WTC11 (cell line): Measurements from ENCODE around the gene TRMU.

Source experiments
- CTCF ChIP-seq: fragments of 200-600 bp; IDR thresholded peaks from 2 replicates; pipeline ENCODE4 v1.8.0; 2022; ENCODE audit warnings: antibody characterized with exemption
- IRF1 ChIP-seq: sonication (generic); formaldehyde crosslinking; IDR thresholded peaks from 2 replicates; pipeline ENCODE4 v1.8.0; 2023; ENCODE audit warnings: missing genetic modification reagents
- KAT7 ChIP-seq: sonication (generic); formaldehyde crosslinking; IDR thresholded peaks from 2 replicates; pipeline ENCODE4 v1.8.1; 2023; ENCODE audit warnings: missing genetic modification reagents, mild to moderate bottlenecking, borderline replicate concordance
- MAX ChIP-seq: sonication (generic); formaldehyde crosslinking; IDR thresholded peaks from 2 replicates; pipeline ENCODE4 v1.8.0; 2022; ENCODE audit warnings: mild to moderate bottlenecking, missing genetic modification reagents
- NR3C1 ChIP-seq: sonication (generic); formaldehyde crosslinking; conservative IDR thresholded peaks from 2 replicates; pipeline ENCODE4 v1.8.1; 2023; ENCODE audit warnings: low read depth, mild to moderate bottlenecking, missing genetic modification reagents
- OVOL2 ChIP-seq: fragments of 250-450 bp; sonication (Bioruptor Pico); IDR thresholded peaks from 2 replicates; pipeline ENCODE4 v1.9.0; 2021; ENCODE audit warnings: mild to moderate bottlenecking, borderline replicate concordance
- SMAD4 ChIP-seq: sonication (generic); formaldehyde crosslinking; IDR thresholded peaks from 2 replicates; pipeline ENCODE4 v1.8.0; 2022; ENCODE audit warnings: mild to moderate bottlenecking, missing genetic modification reagents
- SOX15 ChIP-seq: fragments of 250-450 bp; sonication (Bioruptor Pico); IDR thresholded peaks from 2 replicates; pipeline ENCODE4 v1.9.0; 2021; ENCODE audit warnings: mild to moderate bottlenecking
- STAT6 ChIP-seq: sonication (generic); formaldehyde crosslinking; conservative IDR thresholded peaks from 2 replicates; pipeline ENCODE4 v1.8.1; 2023; ENCODE audit warnings: mild to moderate bottlenecking, low read depth, missing genetic modification reagents, moderate library complexity
- ZNF263 ChIP-seq: sonication (generic); formaldehyde crosslinking; IDR thresholded peaks from 2 replicates; pipeline ENCODE4 v1.8.1; 2022; ENCODE audit warnings: low read depth, mild to moderate bottlenecking, moderate library complexity, missing genetic modification reagents
- ZNF317 ChIP-seq: sonication (generic); formaldehyde crosslinking; IDR thresholded peaks from 2 replicates; pipeline ENCODE4 v1.8.1; 2023; ENCODE audit warnings: low read depth, mild to moderate bottlenecking, moderate library complexity, missing genetic modification reagents, borderline replicate concordance
- ZNF532 ChIP-seq: fragments of 250-450 bp; sonication (Bioruptor Pico); IDR thresholded peaks from 2 replicates; pipeline ENCODE4 v1.9.0; 2021; ENCODE audit warnings: mild to moderate bottlenecking, borderline replicate concordance

GRCh38 chr22:46297151-46297812, 38.2 kb upstream of the TRMU start:
- no peak for TF ChIP-seq ZNF263 (CRISPR knock-in tag)
- no peak for TF ChIP-seq ZNF317 (CRISPR knock-in tag)
- TF ChIP-seq ZNF532: no peak
- TF ChIP-seq SMAD4 (CRISPR knock-in tag): no peak
- TF ChIP-seq CTCF: no peak
- TF ChIP-seq OVOL2 (CRISPR knock-in tag): no peak
- no peak for TF ChIP-seq SOX15 (CRISPR knock-in tag)
- TF ChIP-seq IRF1 (CRISPR knock-in tag): no peak
- no peak for TF ChIP-seq KAT7 (CRISPR knock-in tag)
- TF ChIP-seq MAX (CRISPR knock-in tag): no peak
- TF ChIP-seq NR3C1 (CRISPR knock-in tag): no peak
- no peak for TF ChIP-seq STAT6 (CRISPR knock-in tag)
